ENCODE measurements around the gene SEC11A. TPM values are rescaled to one million over a fixed set of nuclear protein-coding genes. Genes with fewer than 3 reads are reported as not detected.
A peak's percentile ranks its signal among the peaks of the same experiment; 100 is the strongest.
"Not testable (repeated sequence)": the region's sequence is repeated elsewhere in the genome, so short reads cannot be mapped to it uniquely, and the experiment has no call there.

The SEC11A gene
- polyA plus RNA-seq, 1 donor from 2014 or later: 117 TPM

DNA sequence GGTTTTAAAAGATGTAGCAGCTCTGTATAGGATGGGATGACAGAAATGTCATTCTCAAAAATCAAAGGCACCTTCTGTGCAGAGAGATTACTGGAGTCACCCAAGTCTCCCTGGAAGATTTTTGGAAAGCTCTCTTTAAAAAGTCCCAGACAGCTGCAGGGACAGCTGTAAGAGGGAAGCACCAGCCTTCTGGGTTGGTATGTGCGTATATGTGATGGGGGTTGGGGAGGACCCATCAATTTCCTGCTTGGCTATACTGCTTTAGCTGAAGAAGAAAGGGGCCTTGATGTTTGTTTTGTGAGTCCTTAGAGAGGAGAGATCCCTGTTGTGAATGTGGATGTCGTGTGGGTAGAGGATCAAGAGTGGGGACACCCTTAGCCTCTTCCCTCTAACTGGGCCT is 5.4 kb upstream of the SEC11A start:
- peak overlapping the region in 3 of 4 donors; percentile 46 to 73 (median 70) for H3K4me3 Mint-ChIP-seq
- H3K36me3 Mint-ChIP-seq: peaks cover 2% of the 10 kb centered on the region
- H3K9me3 Mint-ChIP-seq: no peaks in the 10 kb centered on the region
- no peaks in the 10 kb centered on the region for H3K27me3 Mint-ChIP-seq
- H3K4me1 Mint-ChIP-seq: peaks cover 24 to 31% (median 29%) of the 10 kb centered on the region in 3 donors
- peak overlapping the region in 2 of 3 donors; percentile 12 to 57 for H3K27ac Mint-ChIP-seq

DNA sequence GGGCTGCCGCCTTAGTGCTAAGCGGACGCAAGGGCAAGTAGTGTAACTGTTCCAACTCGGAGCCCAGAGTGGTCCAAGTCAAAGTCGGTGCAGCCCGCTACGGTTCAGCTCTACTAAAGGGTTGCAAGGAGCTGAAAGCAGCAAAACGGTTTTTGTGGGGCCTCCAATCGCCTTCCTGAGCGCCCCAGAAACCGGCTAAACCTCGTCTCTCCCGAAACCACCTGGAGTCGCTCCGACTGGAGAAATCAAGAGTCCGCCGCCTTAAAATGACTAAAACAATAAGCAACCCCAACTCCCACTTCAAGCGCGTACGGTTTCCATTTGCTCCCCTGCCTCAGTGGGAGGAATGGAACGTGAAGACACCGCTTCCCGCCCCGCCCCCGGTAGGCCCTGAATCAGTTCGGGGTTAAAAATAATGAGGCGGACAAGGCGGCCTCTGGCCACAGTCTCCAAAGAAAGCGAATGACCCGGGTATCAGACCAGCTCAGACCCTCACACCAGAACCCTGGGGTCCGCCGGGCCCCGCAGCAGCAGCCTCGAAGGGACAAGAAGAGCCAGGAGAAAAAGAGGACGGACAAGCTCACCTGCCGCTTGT is 401 bp downstream of the SEC11A start:
- Mint-ChIP-seq H3K4me1 (peaks cover 17 to 24% (median 23%) of the 10 kb centered on the region in 3 donors), H3K27ac (peak overlapping the region; percentile 83 to 99 (median 98)), H3K9me3 (no peaks in the 10 kb centered on the region), H3K27me3 (no peaks in the 10 kb centered on the region), H3K4me3 (peak overlapping the region; percentile 94 to 99 (median 97)), H3K36me3 (no peaks in the 10 kb centered on the region)

DNA sequence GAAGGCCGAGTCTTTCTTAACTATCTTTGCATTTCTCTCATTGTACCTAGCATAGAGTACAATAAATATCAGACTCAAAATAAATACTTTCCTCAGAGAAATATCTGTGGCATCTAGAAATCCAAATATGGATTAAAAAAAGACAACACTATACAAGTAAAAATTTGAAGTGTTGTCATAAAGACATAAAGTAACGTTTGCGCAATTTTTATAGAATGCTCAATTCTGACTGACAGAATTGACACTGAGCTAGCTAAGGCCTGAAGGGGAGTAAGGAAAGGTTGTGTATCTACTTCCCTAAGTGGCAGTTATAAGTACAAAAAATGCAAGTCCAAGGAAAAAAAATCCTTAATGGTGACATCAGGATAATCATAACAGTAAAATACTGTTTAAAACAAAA is 1.1 kb downstream of the SEC11A start:
- H3K27me3 Mint-ChIP-seq: no peaks in the 10 kb centered on the region
- peaks cover 3% of the 10 kb centered on the region for H3K36me3 Mint-ChIP-seq
- H3K27ac Mint-ChIP-seq: peak overlapping the region; percentile 9 to 99 (median 83)
- no peaks in the 10 kb centered on the region for H3K9me3 Mint-ChIP-seq
- peak overlapping the region; percentile 94 to 99 (median 97) for H3K4me3 Mint-ChIP-seq
- peaks cover 17 to 24% (median 21%) of the 10 kb centered on the region in 3 donors for H3K4me1 Mint-ChIP-seq

DNA sequence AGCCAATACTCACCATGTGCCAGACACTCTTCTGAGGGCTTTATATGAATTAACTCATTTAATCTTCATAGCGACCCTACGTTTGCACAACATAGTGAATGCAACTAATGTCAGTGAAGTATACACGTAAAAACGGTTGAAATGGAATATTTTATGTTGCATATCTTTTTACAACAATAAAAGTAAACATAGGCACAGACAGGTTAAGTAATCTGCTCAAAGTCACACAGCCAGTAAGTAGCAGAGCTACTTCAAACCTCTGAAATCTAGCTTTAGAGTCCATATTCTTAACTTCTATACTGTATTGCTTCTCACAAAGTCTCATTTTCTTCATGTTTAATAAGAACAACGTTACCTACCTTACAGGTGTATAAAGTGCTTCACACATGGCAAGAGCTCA is 1.6 kb downstream of the SEC11A start:
- H3K27ac Mint-ChIP-seq: peak overlapping the region in 2 of 3 donors; percentile 53 to 83
- H3K9me3 Mint-ChIP-seq: no peaks in the 10 kb centered on the region
- H3K4me1 Mint-ChIP-seq: peaks cover 17 to 24% (median 21%) of the 10 kb centered on the region in 3 donors
- peaks cover 3% of the 10 kb centered on the region for H3K36me3 Mint-ChIP-seq
- peak overlapping the region; percentile 94 to 99 (median 97) for H3K4me3 Mint-ChIP-seq
- H3K27me3 Mint-ChIP-seq: no peaks in the 10 kb centered on the region

DNA sequence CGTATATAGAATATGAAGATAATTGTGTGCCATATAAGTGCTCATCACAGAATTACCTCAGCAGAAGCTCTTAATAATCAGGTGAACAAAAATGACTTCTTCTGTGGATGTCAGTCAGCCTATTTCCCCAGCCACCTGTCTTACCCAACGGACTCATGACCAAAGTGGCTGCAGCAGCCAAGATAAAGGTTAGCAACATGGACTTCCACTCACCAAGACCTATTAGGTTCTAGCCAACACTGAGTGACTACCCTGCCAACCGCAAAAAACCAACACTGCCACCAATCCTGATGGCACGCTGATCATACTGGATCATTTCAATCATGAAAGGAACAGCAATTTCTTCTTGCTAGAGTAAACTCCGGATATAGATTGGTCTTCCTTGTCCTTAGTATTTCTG is 12.1 kb downstream of the SEC11A start:
- Mint-ChIP-seq H3K27me3 (no peaks in the 10 kb centered on the region), H3K4me1 (peaks cover 30 to 47% (median 44%) of the 10 kb centered on the region in 3 donors), H3K4me3 (no peak overlapping the region), H3K36me3 (peaks cover 5% of the 10 kb centered on the region), H3K9me3 (no peaks in the 10 kb centered on the region), H3K27ac (no peak overlapping the region)

DNA sequence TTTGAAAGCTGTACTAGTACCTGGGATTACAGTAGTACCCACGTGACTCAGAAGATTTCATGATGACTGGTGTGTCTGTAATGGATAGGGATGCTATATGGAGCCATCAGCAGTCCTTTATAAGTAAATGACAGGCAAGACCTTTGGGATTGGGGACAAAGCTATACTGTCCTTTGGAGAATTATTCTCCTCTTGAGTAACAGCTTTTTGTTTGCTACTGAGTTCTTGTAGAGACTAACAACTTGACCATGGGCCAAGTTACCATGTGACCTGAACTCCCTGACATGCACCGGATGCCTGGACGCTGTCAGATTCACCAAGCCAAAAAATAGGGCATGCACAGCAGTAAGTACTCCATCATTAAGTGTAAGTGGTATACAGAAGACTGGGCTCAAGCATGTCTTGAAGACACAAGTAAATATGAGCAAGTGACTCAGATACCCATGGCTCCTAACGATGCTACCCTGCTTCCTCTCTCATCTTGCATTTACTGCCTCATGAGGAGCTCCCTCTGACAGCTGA is 12.9 kb downstream of the SEC11A start:
- peak overlapping the region in 1 of 3 donors; percentile 33 for H3K27ac Mint-ChIP-seq
- no peak overlapping the region for H3K4me3 Mint-ChIP-seq
- H3K9me3 Mint-ChIP-seq: no peaks in the 10 kb centered on the region
- peaks cover 3% of the 10 kb centered on the region for H3K36me3 Mint-ChIP-seq
- H3K4me1 Mint-ChIP-seq: peaks cover 33 to 48% (median 37%) of the 10 kb centered on the region in 3 donors
- H3K27me3 Mint-ChIP-seq: no peaks in the 10 kb centered on the region

DNA sequence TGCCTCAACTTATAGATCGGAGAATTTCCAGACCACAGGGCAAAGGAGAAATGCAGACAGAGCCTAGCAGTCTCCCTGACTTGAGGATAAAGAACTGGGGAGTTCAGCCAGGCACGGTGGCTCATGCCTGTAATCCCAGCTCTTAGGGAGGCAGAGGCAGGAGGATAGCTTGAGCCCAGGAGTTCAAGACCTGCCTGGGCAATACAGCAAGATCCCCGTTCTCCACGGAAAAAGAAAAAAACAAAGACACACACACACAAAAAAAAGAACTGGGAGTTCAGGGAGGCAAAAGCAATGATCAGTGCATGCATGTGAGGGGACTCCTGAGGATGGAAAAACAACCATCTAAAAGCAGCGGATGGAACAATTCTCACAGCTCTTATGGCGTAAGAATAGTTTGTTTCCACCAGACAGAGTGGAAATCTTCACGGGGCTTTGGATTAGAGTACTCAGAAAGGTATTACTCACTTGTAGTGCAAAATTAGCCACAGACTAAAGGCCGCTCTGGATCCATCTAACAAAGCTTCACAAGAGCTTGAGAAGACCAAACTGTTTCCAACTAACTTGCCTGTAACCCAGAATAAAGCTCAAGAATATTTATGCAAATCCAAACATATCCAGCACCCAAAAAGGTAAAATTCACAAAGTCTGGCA is 16.3 kb downstream of the SEC11A start:
- no peaks in the 10 kb centered on the region for H3K9me3 Mint-ChIP-seq
- no peaks in the 10 kb centered on the region for H3K27me3 Mint-ChIP-seq
- H3K36me3 Mint-ChIP-seq: peaks cover 3% of the 10 kb centered on the region
- H3K4me3 Mint-ChIP-seq: peak overlapping the region in 1 of 4 donors; percentile 32
- peaks cover 39 to 47% (median 46%) of the 10 kb centered on the region in 3 donors for H3K4me1 Mint-ChIP-seq
- peak overlapping the region in 1 of 3 donors; percentile 40 for H3K27ac Mint-ChIP-seq

DNA sequence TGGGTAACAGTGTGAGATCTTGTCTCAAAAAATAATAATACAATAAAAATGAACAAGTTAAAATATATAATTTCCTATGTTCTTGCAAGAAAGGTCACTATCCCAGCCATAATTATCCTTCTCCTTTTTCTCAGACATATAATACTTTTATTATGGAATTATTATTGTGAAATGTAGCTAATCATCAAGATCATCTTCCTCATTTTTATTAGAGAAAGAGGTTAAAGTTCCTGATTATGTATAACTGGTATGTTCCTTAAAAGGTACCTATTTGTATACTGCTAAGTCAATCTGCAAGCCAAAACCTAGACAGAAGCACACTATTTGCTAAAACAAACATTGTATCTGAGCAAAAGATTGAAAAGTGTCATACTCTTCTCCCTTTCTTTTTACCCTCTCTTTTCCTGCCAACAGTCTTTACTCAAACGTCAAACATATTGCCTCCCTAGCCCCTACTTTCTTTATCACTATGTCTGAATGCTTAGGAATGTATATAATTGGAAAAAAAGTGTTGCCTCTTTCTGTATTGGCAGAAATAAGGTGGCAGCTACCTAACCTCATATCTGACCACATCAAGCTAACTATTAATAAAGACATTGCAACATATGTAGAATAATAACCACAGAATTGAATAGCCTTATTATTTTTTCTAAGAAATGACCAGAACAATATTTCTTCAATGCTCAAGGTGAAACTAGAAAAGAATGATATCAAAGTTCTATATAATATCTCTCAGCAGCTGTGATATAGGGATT is 18.5 kb downstream of the SEC11A start:
- peak overlapping the region in 1 of 4 donors; percentile 1 for H3K4me3 Mint-ChIP-seq
- peaks cover 26 to 30% (median 28%) of the 10 kb centered on the region in 3 donors for H3K4me1 Mint-ChIP-seq
- H3K27ac Mint-ChIP-seq: peak overlapping the region in 1 of 3 donors; percentile 46
- H3K9me3 Mint-ChIP-seq: no peaks in the 10 kb centered on the region
- H3K27me3 Mint-ChIP-seq: no peaks in the 10 kb centered on the region
- peaks cover 4% of the 10 kb centered on the region for H3K36me3 Mint-ChIP-seq

DNA sequence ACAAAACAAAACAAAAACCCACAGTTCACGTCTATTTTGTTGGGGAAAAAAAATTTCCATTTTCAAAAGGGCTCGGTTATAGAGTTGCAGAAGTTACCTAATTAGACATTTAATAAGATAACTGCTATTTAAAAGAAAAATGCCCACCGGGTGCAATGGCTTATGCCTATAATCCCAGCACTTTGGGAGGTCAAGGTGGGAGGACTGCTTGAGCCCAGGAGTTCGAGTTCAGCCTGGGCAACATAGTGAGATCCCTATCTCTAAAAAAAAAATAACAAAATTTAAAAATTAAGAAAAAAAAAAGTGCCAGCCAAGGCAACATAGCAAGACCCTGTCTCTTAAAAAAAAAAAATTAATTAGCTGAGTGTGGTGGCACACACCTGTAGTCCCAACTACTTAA is 19.2 kb downstream of the SEC11A start:
- Mint-ChIP-seq H3K9me3 (no peaks in the 10 kb centered on the region), H3K27me3 (no peaks in the 10 kb centered on the region), H3K27ac (no peak overlapping the region), H3K36me3 (peaks cover 4% of the 10 kb centered on the region), H3K4me3 (no peak overlapping the region), H3K4me1 (peaks cover 28 to 33% (median 29%) of the 10 kb centered on the region in 3 donors)

DNA sequence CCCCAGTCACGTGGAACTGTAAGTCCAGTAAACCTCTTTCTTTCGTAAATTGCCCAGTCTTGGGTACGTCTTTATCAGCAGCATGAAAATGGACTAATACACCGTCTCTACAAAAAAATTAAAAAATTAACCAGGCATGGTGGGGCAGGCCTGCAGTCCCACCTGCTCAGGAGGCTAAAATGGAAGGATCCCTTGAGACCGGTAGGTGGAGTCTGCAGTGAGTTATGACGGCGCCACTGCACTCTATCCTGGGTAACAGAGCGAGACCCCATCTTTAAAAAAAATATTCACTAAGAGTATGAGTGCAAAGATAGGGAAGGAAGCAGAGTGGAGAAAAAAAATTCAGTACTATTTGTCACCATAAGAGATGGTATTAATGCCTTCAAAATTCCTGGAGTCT is 25.6 kb downstream of the SEC11A start:
- Mint-ChIP-seq H3K27me3 (no peaks in the 10 kb centered on the region), H3K27ac (no peak overlapping the region), H3K4me3 (no peak overlapping the region), H3K9me3 (no peaks in the 10 kb centered on the region), H3K4me1 (peaks cover 5 to 19% (median 15%) of the 10 kb centered on the region in 3 donors), H3K36me3 (peaks cover 11% of the 10 kb centered on the region)

DNA sequence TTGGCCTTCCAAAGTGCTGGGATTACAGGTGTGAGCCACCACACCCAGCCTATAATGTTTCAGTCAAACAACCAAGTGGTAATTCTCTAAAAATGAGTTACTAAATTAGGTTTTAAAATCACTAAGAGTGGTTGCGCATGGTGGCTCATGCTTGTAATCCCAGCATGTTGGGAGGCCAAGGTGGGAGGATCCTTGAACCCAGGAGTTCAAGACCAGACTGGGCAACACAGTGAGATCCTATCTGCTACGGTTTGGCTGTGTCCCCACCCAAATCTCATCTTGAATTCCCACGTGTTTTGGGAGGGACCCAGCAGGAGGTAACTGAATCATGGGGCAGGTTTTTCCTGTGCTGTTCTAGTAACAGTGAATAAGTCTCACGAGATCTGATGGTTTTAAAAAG is 26.1 kb downstream of the SEC11A start:
- Mint-ChIP-seq H3K36me3 (peaks cover 13% of the 10 kb centered on the region), H3K9me3 (no peaks in the 10 kb centered on the region), H3K27ac (no peak overlapping the region), H3K4me3 (no peak overlapping the region), H3K4me1 (peaks cover 5 to 19% (median 15%) of the 10 kb centered on the region in 3 donors), H3K27me3 (no peaks in the 10 kb centered on the region)

DNA sequence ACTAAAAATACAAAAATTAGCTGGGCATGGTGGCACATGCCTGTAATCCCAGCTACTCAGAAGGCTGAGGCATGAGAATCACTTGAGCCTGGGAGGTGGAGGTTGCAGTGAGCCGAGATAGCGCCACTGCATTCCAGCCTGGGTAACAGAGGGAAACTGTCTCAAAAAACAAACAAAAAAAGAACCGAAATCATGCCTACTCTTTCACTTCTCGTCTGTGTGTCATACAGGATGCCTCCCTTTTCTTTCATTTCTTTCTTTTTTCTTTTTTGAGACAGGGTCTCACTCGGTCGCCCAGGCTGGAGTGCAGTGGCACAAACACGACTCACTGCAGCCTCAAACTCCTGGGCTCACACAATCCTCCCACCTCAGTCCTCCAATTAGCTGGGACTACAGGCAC is 29.5 kb downstream of the SEC11A start:
- not testable (repeated sequence) for H3K9me3 Mint-ChIP-seq, H3K27me3 Mint-ChIP-seq
- Mint-ChIP-seq H3K4me1 (peaks cover 0 to 19% (median 18%) of the 10 kb centered on the region in 3 donors), H3K4me3 (peak overlapping the region in 3 of 4 donors; percentile 39 to 96 (median 62)), H3K36me3 (peaks cover 11% of the 10 kb centered on the region), H3K27ac (peak overlapping the region in 2 of 3 donors; percentile 80 to 83)

DNA sequence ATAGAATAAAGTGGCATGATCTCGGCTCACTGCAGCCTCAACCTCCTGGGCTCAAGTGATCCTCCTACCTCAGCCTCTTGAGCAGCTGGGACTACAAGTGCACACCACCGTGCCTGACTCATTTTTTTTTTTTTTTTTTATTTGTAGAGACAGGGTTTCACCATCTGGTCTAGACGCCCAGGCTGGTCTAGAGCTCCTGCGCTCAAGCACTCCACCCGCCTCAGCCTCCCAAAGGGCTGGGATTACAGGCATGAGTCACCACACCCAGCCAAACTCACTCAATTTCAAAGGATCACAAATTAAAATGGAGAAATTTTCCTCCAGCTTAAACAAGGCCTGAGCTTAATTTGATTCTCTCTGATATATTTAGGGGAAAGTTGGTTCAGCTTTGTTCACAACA is 30.6 kb downstream of the SEC11A start:
- Mint-ChIP-seq H3K4me3 (no peak overlapping the region), H3K27me3 (no peaks in the 10 kb centered on the region), H3K4me1 (peaks cover 0 to 16% (median 14%) of the 10 kb centered on the region in 3 donors), H3K36me3 (peaks cover 8% of the 10 kb centered on the region), H3K27ac (no peak overlapping the region), H3K9me3 (no peaks in the 10 kb centered on the region)

DNA sequence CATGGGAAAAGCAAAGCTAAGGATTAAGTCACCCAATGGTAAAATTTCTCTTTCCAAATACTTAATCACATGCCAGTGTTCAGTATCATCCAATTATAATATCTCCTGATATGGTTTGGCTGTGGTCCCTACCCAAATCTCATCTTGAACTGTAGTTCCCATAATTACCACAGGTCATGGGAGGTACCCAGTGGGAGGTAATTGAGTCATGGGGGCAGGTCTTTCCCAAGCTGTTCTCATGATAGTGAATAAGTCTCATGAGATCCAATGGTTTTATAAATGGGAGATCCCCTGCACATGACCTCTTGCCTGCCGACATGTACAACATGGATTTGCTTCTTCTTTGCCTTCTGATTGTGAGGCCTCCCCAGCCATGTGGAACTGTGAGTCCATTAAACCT is 31.8 kb downstream of the SEC11A start:
- Mint-ChIP-seq H3K36me3 (peaks cover 6% of the 10 kb centered on the region), H3K4me1 (peaks cover 0 to 16% (median 13%) of the 10 kb centered on the region in 3 donors), H3K9me3 (no peaks in the 10 kb centered on the region), H3K27ac (no peak overlapping the region), H3K27me3 (no peaks in the 10 kb centered on the region), H3K4me3 (no peak overlapping the region)

DNA sequence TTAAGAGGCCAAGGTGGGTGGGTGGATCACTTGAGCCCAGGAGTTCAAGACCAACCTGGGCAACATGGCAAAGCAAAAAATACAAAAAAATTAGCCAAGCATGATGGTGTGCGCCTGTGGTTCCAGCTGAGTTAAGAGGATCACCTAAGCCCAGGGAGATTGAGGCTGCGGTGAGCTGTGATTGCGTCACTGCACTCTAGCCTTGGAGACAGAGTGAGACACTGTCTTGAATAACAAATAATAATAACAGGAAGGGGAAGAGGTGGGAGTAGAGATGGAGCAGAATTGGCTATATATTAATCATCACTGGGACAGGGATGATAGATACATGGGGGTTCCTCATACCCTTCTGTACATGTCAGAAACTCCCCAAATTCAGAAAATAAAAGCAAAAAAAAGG is 34.1 kb downstream of the SEC11A start:
- H3K36me3 Mint-ChIP-seq: peaks cover 3% of the 10 kb centered on the region

More for the DNA sequence above, 34.1 kb downstream of the SEC11A start:
- no peaks in the 10 kb centered on the region for H3K27me3 Mint-ChIP-seq
- H3K4me3 Mint-ChIP-seq: no peak overlapping the region
- no peaks in the 10 kb centered on the region for H3K9me3 Mint-ChIP-seq
- no peak overlapping the region for H3K27ac Mint-ChIP-seq
- peaks cover 0 to 15% (median 7%) of the 10 kb centered on the region in 3 donors for H3K4me1 Mint-ChIP-seq
